ENCODE data around the gene PARVA.

The PARVA gene

GRCh38 chr11:12408156-12408770 is 30.9 kb downstream of the PARVA start:
- no peak overlapping the region for H3K4me3 ChIP-seq (ENCODE audit: low read length)
- TF ChIP-seq ZNF274 (IDR thresholded peaks at IDR 0.05; ENCODE audit: low read depth, low read length), result no peak

- no peak for TF ChIP-seq ZNF274 (IDR thresholded peaks at IDR 0.05; ENCODE audit: low read depth, low read length)
Observed at GRCh38 chr11:12409621-12410005, 32.2 kb downstream of the PARVA start.

GRCh38 chr11:12410006-12410728 is 32.8 kb downstream of the PARVA start:
- no peak for TF ChIP-seq ZNF274 (IDR thresholded peaks at IDR 0.05; ENCODE audit: low read depth, low read length)
- no peak overlapping the region for H3K4me3 ChIP-seq (ENCODE audit: low read length)

More at GRCh38 chr11:12409621-12410005, 32.2 kb downstream of the PARVA start:
- H3K4me3 ChIP-seq (ENCODE audit: low read length), result no peak overlapping the region

- H3K4me3 ChIP-seq (ENCODE audit: low read length), result no peak overlapping the region
- no peak for TF ChIP-seq ZNF274 (IDR thresholded peaks at IDR 0.05; ENCODE audit: low read depth, low read length)
Observed at GRCh38 chr11:12411393-12411792, 34.0 kb downstream of the PARVA start.

GRCh38 chr11:12411806-12412727 is 34.7 kb downstream of the PARVA start:
- TF ChIP-seq ZNF274 (IDR thresholded peaks at IDR 0.05; ENCODE audit: low read depth, low read length), result no peak
- no peak overlapping the region for H3K4me3 ChIP-seq (ENCODE audit: low read length)

GRCh38 chr11:12413141-12414052 is 36.0 kb downstream of the PARVA start:
- H3K4me3 ChIP-seq (ENCODE audit: low read length), result no peak overlapping the region
- no peak for TF ChIP-seq ZNF274 (IDR thresholded peaks at IDR 0.05; ENCODE audit: low read depth, low read length)

GRCh38 chr11:12414611-12415010 is 37.2 kb downstream of the PARVA start:
- no peak overlapping the region for H3K4me3 ChIP-seq (ENCODE audit: low read length)
- no peak for TF ChIP-seq ZNF274 (IDR thresholded peaks at IDR 0.05; ENCODE audit: low read depth, low read length)

GRCh38 chr11:12415342-12415966 is 38.1 kb downstream of the PARVA start:
- no peak for TF ChIP-seq ZNF274 (IDR thresholded peaks at IDR 0.05; ENCODE audit: low read depth, low read length)
- H3K4me3 ChIP-seq (ENCODE audit: low read length), result no peak overlapping the region

- TF ChIP-seq ZNF274 (IDR thresholded peaks at IDR 0.05; ENCODE audit: low read depth, low read length), result no peak
- H3K4me3 ChIP-seq (ENCODE audit: low read length), result no peak overlapping the region
Observed at GRCh38 chr11:12416552-12416951, 39.2 kb downstream of the PARVA start.

GRCh38 chr11:12417691-12418611 is 40.6 kb downstream of the PARVA start:
- TF ChIP-seq ZNF274 (IDR thresholded peaks at IDR 0.05; ENCODE audit: low read depth, low read length), result no peak
- H3K4me3 ChIP-seq (ENCODE audit: low read length), result no peak overlapping the region

- no peak overlapping the region for H3K4me3 ChIP-seq (ENCODE audit: low read length)
- TF ChIP-seq ZNF274 (IDR thresholded peaks at IDR 0.05; ENCODE audit: low read depth, low read length), result no peak
Observed at GRCh38 chr11:12420040-12420439, 42.7 kb downstream of the PARVA start.

- H3K4me3 ChIP-seq (ENCODE audit: low read length), result no peak overlapping the region
- no peak for TF ChIP-seq ZNF274 (IDR thresholded peaks at IDR 0.05; ENCODE audit: low read depth, low read length)
Observed at GRCh38 chr11:12420706-12421105, 43.3 kb downstream of the PARVA start.

Data from GM08714 (cell line).